ENCODE results near the gene WWC2. TPM values are rescaled to one million over a fixed set of nuclear protein-coding genes. Genes with fewer than 3 reads are reported as not detected.

The WWC2 gene
- total and polyA plus RNA-seq, 12 donors, result 6.0 to 37.4 (median 31.2) TPM

DNA sequence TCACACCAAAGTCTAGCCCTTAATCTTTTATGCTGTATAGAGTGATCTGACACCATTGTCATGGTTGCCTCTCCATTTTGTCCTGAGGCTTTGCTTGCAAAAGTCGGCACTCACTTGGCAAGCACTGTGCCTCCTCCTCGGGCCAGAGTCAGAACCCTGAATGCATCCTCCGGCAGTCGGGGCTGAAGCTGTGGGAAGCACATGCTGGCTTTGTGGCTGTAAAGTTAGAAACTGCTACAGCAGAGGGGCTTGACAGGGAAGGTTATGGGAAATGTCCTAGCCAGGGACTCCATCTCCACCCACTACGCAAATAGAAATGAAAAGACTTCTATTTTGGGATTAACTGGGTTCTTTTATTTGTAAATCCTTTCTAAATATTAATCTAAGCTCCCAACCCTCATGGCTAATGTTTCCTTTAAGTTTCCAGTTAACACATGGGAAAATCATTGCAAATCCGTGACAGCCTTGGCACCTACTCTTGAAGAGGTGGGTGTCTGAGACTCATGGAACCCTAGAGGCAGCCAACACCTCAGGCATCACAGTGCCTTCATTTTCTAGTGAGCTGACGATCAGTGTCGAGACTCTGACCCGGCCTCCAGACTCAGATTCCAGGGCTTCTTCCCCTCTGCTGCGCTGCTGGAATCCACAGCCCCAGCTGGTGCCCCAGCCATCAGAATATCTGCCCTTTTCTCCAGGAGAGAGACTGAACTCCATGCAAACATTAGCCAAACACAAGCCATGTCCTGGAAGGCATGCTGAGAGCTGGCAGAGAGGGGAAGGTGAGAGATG is 231.1 kb downstream of the WWC2 start:
- Histone ChIP-seq H3K36me3 (no peaks in the 10 kb centered on the region), H3K27me3 (no peaks in the 10 kb centered on the region), H3K4me3 (no peak overlapping the region), H3K4me1 (peaks cover 0 to 6% (median 0%) of the 10 kb centered on the region in 9 donors), H3K27ac (peak overlapping the region in 2 of 10 donors; percentile 20 to 21), H3K9me3 (peaks cover 0 to 4% (median 0%) of the 10 kb centered on the region in 11 donors)
- TF ChIP-seq CTCF (IDR thresholded peaks at IDR 0.05), result no peak
- intact Hi-C loops (cut with DNase I), result no loop called here
- WGBS, 2 donors, result 62 to 72% methylated on average over 10 of the region's 10 CpGs
- ATAC-seq (peak in 4 of 8 donors; percentile 30 to 72 (median 42)), DNase-seq (peak in 1 of 2 donors; percentile 23)

GRCh38 chr4:183330841-183331240 is 231.8 kb downstream of the WWC2 start:
- WGBS, 2 donors, result 94 to 97% methylated on average over 2 of the region's 2 CpGs
- Histone ChIP-seq H3K4me3 (no peak overlapping the region), H3K9me3 (peaks cover 0 to 4% (median 0%) of the 10 kb centered on the region in 11 donors), H3K36me3 (no peaks in the 10 kb centered on the region), H3K27me3 (no peaks in the 10 kb centered on the region), H3K27ac (peak overlapping the region in 1 of 10 donors; percentile 39), H3K4me1 (peaks cover 0 to 12% (median 3%) of the 10 kb centered on the region in 9 donors)
- DNase-seq, result no peak
- no peak for TF ChIP-seq CTCF (IDR thresholded peaks at IDR 0.05)
- peak in 1 of 8 donors; percentile 18 for ATAC-seq
- intact Hi-C loops (cut with DNase I), result no loop called here

DNA sequence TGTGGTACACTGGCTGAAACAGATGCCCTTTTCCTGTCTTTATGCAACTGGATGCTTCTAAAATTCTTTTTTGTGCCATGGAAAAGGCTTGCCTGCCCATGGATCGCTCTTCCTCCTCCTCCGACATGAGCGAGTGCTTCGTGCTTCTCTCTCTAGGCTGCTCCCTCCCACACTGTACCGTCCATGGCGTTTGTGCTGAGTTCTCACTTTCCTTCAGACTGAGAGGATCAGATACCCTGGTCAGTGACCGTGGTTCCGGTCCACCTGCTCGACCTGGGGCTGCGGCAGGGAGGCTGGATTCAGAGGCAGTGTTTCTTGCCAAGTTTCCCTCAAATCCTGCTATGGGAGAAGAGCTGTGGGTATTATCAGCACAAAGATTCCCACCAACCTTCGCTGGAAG is 233.4 kb downstream of the WWC2 start:
- 77 to 89% methylated on average over 11 of the region's 11 CpGs for WGBS, 2 donors
- H3K27ac ChIP-seq, result no peak overlapping the region
- ATAC-seq (no peak), DNase-seq (no peak)
- H3K4me1 ChIP-seq, result peaks cover 0 to 17% (median 3%) of the 10 kb centered on the region in 9 donors
- no peak overlapping the region for H3K4me3 ChIP-seq
- H3K9me3 ChIP-seq, result peaks cover 0 to 4% (median 0%) of the 10 kb centered on the region in 11 donors
- H3K27me3 ChIP-seq, result no peaks in the 10 kb centered on the region
- H3K36me3 ChIP-seq, result no peaks in the 10 kb centered on the region
- intact Hi-C loops (cut with DNase I), result no loop called here
- TF ChIP-seq CTCF (IDR thresholded peaks at IDR 0.05), result no peak

DNA sequence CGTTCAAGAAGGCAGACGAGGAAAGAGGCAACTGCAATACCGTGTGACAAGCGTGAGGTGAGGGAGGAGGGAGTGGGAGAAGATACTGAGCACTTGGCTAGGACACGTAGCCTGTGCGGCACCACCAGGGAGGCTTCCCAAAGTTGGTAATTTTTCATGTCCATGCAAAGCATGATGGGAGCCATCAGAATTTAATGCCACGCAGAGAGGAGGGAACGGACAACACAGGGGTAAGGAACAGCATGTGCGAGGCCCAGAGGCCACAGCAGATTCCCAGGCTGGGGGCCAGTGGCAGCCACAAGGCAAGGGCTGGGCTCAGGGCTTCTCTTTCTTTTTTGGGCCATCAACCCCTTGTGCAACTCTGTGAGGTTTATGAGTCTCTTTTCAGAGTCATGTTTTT is 234.1 kb downstream of the WWC2 start:
- intact Hi-C loops (cut with DNase I), result no loop called here
- peaks cover 0 to 4% (median 0%) of the 10 kb centered on the region in 11 donors for H3K9me3 ChIP-seq
- ATAC-seq, result no peak
- DNase-seq, result no peak
- no peaks in the 10 kb centered on the region for H3K27me3 ChIP-seq
- H3K27ac ChIP-seq, result no peak overlapping the region
- peaks cover 0 to 17% (median 3%) of the 10 kb centered on the region in 9 donors for H3K4me1 ChIP-seq
- no peaks in the 10 kb centered on the region for H3K36me3 ChIP-seq
- 91 to 93% methylated on average over 9 of the region's 9 CpGs for WGBS, 2 donors
- TF ChIP-seq CTCF (IDR thresholded peaks at IDR 0.05), result no peak
- no peak overlapping the region for H3K4me3 ChIP-seq
